ENCODE data around the gene MYO1E.

DNA sequence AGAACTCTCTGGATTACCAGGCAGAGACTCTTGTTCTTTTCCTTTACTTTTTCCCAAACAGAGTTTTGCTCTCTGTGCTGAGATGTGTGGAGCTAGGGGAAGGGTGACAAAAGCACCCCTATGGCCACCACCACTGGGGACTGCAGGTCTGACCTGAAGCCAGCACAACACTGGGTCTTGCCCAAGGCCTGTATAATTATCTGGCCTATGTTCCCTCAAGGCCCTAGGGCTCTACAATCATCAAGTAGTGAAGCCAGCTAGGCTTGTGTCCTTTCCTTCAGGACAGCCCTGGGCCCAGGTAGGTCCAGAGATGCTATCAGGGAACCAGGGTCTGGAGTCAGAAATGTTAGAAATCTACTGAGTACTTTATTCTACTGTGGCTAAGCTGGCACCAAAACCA, 28.4 kb downstream of the MYO1E start:
- TF ChIP-seq POLR2AphosphoS5 (IDR thresholded peaks at IDR 0.05) (no peak), POLR2A (IDR thresholded peaks at IDR 0.05) (no peak)

Data from spleen (tissue), 3 donors.